NB4 (cell line): ENCODE data around the gene NPR2.

Experiments used
- MYC ChIP-seq: IDR thresholded peaks from 2 replicates; pipeline ENCODE4 v1.6.1; 2011; ENCODE audit warnings: low read depth, low read length
- POLR2A ChIP-seq: IDR thresholded peaks from 2 replicates; pipeline ENCODE4 v1.6.1; 2011; ENCODE audit warnings: mild to moderate bottlenecking; ENCODE audit not compliant: insufficient read length; ENCODE audit errors: extremely low read depth
- TF ChIP-seq, protein P1 (sequence below): IDR thresholded peaks from one replicate; pipeline ENCODE4 v1.5.1; 2012; ENCODE audit warnings: low read depth, low read length
- TF ChIP-seq, protein P2 (sequence below): IDR thresholded peaks from 2 replicates; pipeline ENCODE4 v1.6.1; 2011; ENCODE audit warnings: low read depth, low read length

DNA sequence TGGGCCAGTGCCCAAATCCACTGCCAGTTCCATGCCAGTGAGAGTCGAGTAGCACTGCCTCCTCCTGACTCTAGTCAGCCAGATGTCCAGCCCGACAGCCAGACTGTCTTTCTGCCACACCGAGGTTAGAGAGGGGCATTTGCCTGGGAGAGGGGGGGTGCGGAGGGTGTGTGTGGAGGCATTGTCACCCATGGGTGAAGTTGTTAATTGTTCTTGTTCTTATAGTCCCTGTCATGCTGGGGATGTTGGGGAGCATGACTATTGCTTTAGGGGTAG is 41.2 kb upstream of the NPR2 start:
- TF ChIP-seq, protein P1, sequence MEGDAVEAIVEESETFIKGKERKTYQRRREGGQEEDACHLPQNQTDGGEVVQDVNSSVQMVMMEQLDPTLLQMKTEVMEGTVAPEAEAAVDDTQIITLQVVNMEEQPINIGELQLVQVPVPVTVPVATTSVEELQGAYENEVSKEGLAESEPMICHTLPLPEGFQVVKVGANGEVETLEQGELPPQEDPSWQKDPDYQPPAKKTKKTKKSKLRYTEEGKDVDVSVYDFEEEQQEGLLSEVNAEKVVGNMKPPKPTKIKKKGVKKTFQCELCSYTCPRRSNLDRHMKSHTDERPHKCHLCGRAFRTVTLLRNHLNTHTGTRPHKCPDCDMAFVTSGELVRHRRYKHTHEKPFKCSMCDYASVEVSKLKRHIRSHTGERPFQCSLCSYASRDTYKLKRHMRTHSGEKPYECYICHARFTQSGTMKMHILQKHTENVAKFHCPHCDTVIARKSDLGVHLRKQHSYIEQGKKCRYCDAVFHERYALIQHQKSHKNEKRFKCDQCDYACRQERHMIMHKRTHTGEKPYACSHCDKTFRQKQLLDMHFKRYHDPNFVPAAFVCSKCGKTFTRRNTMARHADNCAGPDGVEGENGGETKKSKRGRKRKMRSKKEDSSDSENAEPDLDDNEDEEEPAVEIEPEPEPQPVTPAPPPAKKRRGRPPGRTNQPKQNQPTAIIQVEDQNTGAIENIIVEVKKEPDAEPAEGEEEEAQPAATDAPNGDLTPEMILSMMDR: no peak
- no peak for TF ChIP-seq POLR2A
- TF ChIP-seq, protein P2, sequence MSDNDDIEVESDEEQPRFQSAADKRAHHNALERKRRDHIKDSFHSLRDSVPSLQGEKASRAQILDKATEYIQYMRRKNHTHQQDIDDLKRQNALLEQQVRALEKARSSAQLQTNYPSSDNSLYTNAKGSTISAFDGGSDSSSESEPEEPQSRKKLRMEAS: no peak
- TF ChIP-seq MYC: no peak
